Measurements from ENCODE around the gene COL5A1.

Gene COL5A1

GRCh38 chr9:134611046-134611445 is 30.6 kb upstream of the COL5A1 start:
- TF ChIP-seq REST (IDR thresholded peaks at IDR 0.05; ENCODE audit: insufficient read depth in 1 of 2, low read depth in 2 of 2, low read length in 2 of 2) = no peak
- no peak for TF ChIP-seq FOXP2 (optimal IDR thresholded peaks at IDR 0.05; ENCODE audit: borderline replicate concordance, extremely low read depth, extremely low read length, insufficient read depth)
- no peak for TF ChIP-seq TAF1 (IDR thresholded peaks at IDR 0.05; ENCODE audit: borderline replicate concordance, insufficient read depth, low read length)
- TF ChIP-seq POLR2AphosphoS5 (IDR thresholded peaks at IDR 0.05; ENCODE audit: low read depth, low read length) = no peak
- no peak for TF ChIP-seq SIN3A (IDR thresholded peaks at IDR 0.05; ENCODE audit: borderline replicate concordance, insufficient read depth, low read length)

- no peak for TF ChIP-seq POLR2AphosphoS5 (IDR thresholded peaks at IDR 0.05; ENCODE audit: low read depth, low read length)
- TF ChIP-seq FOXP2 (optimal IDR thresholded peaks at IDR 0.05; ENCODE audit: borderline replicate concordance, extremely low read depth, extremely low read length, insufficient read depth) = no peak
- no peak for TF ChIP-seq REST (IDR thresholded peaks at IDR 0.05; ENCODE audit: insufficient read depth in 1 of 2, low read depth in 2 of 2, low read length in 2 of 2)
- no peak for TF ChIP-seq TAF1 (IDR thresholded peaks at IDR 0.05; ENCODE audit: borderline replicate concordance, insufficient read depth, low read length)
Measured at GRCh38 chr9:134612309-134612708, 29.3 kb upstream of the COL5A1 start.

- TF ChIP-seq REST (IDR thresholded peaks at IDR 0.05; ENCODE audit: insufficient read depth in 1 of 2, low read depth in 2 of 2, low read length in 2 of 2) (no peak), FOXP2 (optimal IDR thresholded peaks at IDR 0.05; ENCODE audit: borderline replicate concordance, extremely low read depth, extremely low read length, insufficient read depth) (no peak), TAF1 (IDR thresholded peaks at IDR 0.05; ENCODE audit: borderline replicate concordance, insufficient read depth, low read length) (no peak), POLR2AphosphoS5 (IDR thresholded peaks at IDR 0.05; ENCODE audit: low read depth, low read length) (no peak), SIN3A (IDR thresholded peaks at IDR 0.05; ENCODE audit: borderline replicate concordance, insufficient read depth, low read length) (no peak)
Measured at GRCh38 chr9:134612715-134613114, 28.9 kb upstream of the COL5A1 start.

- no peak for TF ChIP-seq SIN3A (IDR thresholded peaks at IDR 0.05; ENCODE audit: borderline replicate concordance, insufficient read depth, low read length)
Measured at GRCh38 chr9:134614256-134614655, 27.3 kb upstream of the COL5A1 start.

GRCh38 chr9:134616341-134616740 is 25.3 kb upstream of the COL5A1 start:
- no peak for TF ChIP-seq TAF1 (IDR thresholded peaks at IDR 0.05; ENCODE audit: borderline replicate concordance, insufficient read depth, low read length)
- no peak for TF ChIP-seq FOXP2 (optimal IDR thresholded peaks at IDR 0.05; ENCODE audit: borderline replicate concordance, extremely low read depth, extremely low read length, insufficient read depth)
- TF ChIP-seq POLR2AphosphoS5 (IDR thresholded peaks at IDR 0.05; ENCODE audit: low read depth, low read length) = no peak
- no peak for TF ChIP-seq SIN3A (IDR thresholded peaks at IDR 0.05; ENCODE audit: borderline replicate concordance, insufficient read depth, low read length)
- no peak for TF ChIP-seq REST (IDR thresholded peaks at IDR 0.05; ENCODE audit: insufficient read depth in 1 of 2, low read depth in 2 of 2, low read length in 2 of 2)

Data from PFSK-1 (cell line).